ENCODE results near the gene WNT7B. TPM values are rescaled to one million over a fixed set of nuclear protein-coding genes. Genes with fewer than 3 reads are reported as not detected.

The WNT7B gene
- total RNA-seq, 1 donor from 2014 or later: 14.2 TPM

DNA sequence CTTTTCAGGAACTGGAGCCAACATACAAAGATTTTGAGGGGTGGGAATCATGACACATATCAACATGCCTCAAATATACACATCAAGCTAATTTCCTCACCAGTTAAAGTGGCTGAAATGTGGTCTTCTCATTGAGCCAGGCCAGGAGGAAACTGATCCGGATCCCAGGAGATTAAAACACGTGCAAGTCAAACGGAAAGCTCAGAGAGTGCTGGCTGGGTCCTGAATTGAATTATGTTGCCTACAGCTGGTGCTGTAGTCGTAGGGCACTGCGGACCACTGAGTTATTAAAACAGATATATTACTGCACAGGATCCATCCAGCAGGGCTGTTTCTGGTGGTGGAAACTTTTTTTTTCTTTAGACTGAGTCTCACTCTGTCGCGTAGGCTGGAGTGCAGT, 14.1 kb upstream of the WNT7B start:
- H3K27me3 Mint-ChIP-seq (ENCODE audit: low read depth): peaks cover 3% of the 10 kb centered on the region
- H3K9me3 Mint-ChIP-seq: peaks cover 3% of the 10 kb centered on the region
- DNase-seq (ENCODE audit: low read depth, low spot score): no peak
- peaks cover 4% of the 10 kb centered on the region for H3K4me1 Mint-ChIP-seq
- H3K4me3 Mint-ChIP-seq: no peak overlapping the region
- TF ChIP-seq, protein P1, sequence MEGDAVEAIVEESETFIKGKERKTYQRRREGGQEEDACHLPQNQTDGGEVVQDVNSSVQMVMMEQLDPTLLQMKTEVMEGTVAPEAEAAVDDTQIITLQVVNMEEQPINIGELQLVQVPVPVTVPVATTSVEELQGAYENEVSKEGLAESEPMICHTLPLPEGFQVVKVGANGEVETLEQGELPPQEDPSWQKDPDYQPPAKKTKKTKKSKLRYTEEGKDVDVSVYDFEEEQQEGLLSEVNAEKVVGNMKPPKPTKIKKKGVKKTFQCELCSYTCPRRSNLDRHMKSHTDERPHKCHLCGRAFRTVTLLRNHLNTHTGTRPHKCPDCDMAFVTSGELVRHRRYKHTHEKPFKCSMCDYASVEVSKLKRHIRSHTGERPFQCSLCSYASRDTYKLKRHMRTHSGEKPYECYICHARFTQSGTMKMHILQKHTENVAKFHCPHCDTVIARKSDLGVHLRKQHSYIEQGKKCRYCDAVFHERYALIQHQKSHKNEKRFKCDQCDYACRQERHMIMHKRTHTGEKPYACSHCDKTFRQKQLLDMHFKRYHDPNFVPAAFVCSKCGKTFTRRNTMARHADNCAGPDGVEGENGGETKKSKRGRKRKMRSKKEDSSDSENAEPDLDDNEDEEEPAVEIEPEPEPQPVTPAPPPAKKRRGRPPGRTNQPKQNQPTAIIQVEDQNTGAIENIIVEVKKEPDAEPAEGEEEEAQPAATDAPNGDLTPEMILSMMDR (conservative IDR thresholded peaks at IDR 0.05): no peak
- H3K36me3 Mint-ChIP-seq (ENCODE audit: low read depth): no peaks in the 10 kb centered on the region
- H3K27ac Mint-ChIP-seq (ENCODE audit: unreplicated experiment): no peak overlapping the region

DNA sequence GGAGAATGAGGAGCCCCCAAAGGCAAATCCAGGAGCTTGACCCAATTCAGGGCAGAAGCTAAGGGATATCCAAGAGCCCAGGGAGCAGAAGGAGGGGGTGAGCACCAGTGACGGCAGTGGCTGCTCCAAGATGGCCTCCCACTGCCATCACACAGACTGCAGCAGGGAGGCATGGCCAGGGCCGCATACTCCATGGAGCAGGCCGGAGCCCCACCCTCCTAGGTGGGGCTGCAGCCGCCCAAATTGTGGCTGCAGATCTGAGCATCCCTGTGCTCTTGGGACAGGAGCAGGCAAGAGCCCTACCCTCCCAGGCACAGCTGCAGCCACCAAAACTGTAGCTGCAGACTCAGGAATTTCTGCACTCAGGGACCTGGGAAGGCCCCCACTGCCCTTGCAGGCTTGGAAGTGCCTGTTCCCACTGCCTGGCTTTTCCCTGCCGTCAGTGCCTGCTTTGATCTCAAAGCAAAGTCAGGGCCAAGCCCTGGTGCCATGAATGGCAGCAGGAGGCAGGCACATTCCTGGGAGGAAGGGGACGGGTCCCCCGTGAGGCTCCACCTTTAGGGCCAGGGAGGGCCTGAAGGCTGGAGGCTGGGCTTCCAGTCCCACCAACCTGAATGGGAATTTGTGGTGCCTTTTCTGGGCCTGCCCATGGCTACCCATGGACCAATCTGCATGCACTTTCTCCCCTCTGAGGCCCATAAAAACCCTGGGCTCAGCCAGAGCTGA, 10.3 kb upstream of the WNT7B start:
- H3K27me3 Mint-ChIP-seq (ENCODE audit: low read depth): peaks cover 11% of the 10 kb centered on the region
- no peak overlapping the region for H3K27ac Mint-ChIP-seq (ENCODE audit: unreplicated experiment)
- DNase-seq (ENCODE audit: low read depth, low spot score): no peak
- no peak overlapping the region for H3K4me3 Mint-ChIP-seq
- no peaks in the 10 kb centered on the region for H3K36me3 Mint-ChIP-seq (ENCODE audit: low read depth)
- H3K4me1 Mint-ChIP-seq: no peaks in the 10 kb centered on the region
- TF ChIP-seq, protein P1 (conservative IDR thresholded peaks at IDR 0.05): no peak
- H3K9me3 Mint-ChIP-seq: no peaks in the 10 kb centered on the region

DNA sequence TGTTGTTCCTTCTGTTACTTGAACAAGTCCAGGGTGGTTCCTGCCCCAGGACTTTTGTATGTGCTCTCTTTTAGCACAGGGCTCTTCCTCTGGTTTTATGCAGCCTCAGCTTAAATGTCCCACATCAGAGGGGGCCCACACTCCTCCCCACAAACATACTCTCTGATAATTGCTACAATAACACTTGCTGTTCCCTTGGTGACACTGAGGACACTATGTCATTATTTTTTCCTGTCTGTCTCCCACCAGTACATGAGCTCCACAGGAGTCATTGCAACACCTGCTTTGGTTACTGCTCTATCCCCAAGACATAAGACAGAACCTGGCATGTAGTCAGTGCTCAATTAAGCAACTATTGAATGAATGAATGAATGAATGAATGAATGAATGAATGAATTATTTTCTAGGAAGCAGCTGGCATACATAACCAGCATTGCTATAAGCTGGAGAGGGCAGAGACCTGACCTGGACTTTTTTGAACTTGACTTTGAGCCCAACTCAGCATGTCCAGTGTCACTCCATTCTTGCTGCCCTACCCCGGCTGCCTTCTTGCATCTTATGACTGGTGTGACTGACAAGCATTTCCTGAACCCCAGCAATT, 7.5 kb upstream of the WNT7B start:
- H3K36me3 Mint-ChIP-seq (ENCODE audit: low read depth): no peaks in the 10 kb centered on the region
- TF ChIP-seq, protein P1 (conservative IDR thresholded peaks at IDR 0.05): no peak
- no peak overlapping the region for H3K27ac Mint-ChIP-seq (ENCODE audit: unreplicated experiment)

DNA sequence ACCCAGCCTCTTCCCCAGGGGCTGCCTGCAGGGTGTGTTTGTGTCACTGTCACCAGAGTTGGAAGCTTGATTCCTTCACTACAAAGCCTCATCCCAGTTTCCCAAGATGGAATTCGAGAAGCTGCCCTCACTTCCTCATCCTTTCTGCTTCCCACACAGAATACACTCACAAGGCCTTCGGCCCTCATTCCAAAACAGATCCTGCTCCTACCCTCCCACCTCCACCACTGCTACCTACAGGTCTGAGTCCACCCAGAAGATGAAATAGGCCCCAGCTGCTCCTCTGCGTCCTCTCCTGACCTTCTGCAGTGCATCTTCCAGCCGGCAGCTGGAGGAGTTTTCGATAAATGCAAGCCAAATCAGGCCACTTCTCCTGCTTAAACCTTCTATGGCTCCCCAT, 6.8 kb upstream of the WNT7B start:
- H3K36me3 Mint-ChIP-seq (ENCODE audit: low read depth): no peaks in the 10 kb centered on the region
- H3K27me3 Mint-ChIP-seq (ENCODE audit: low read depth): peaks cover 11% of the 10 kb centered on the region
- H3K4me3 Mint-ChIP-seq: no peak overlapping the region
- DNase-seq (ENCODE audit: low read depth, low spot score): no peak
- H3K9me3 Mint-ChIP-seq: no peaks in the 10 kb centered on the region
- no peaks in the 10 kb centered on the region for H3K4me1 Mint-ChIP-seq
- H3K27ac Mint-ChIP-seq (ENCODE audit: unreplicated experiment): no peak overlapping the region
- TF ChIP-seq, protein P1 (conservative IDR thresholded peaks at IDR 0.05): no peak

More for the DNA sequence above, 7.5 kb upstream of the WNT7B start:
- H3K27me3 Mint-ChIP-seq (ENCODE audit: low read depth): peaks cover 11% of the 10 kb centered on the region
- H3K4me3 Mint-ChIP-seq: no peak overlapping the region
- no peaks in the 10 kb centered on the region for H3K4me1 Mint-ChIP-seq
- no peak for DNase-seq (ENCODE audit: low read depth, low spot score)
- no peaks in the 10 kb centered on the region for H3K9me3 Mint-ChIP-seq

DNA sequence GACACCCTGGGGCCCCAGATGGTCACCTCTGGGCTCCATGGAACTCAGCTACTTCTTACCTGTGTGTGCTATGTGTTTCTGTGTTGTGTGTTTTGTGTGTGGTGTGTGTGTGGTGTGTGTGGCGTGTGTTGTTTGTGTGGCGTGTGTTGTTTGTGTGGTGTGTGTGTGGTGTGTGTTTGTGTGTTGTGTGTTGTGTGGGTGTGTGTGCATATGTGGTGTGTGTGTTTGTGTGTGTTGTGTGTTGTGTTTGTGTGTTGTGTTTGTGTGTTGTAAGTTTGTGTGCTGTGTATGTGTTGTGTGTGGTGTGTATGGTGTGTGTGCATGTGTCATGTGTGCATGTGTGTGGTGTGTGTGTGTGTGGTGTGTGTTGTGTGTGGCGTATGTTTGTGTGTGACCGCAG, 3.8 kb upstream of the WNT7B start:
- Mint-ChIP-seq H3K9me3 (no peaks in the 10 kb centered on the region), H3K4me1 (no peaks in the 10 kb centered on the region), H3K36me3 (ENCODE audit: low read depth) (no peaks in the 10 kb centered on the region), H3K4me3 (no peak overlapping the region), H3K27me3 (ENCODE audit: low read depth) (peaks cover 27% of the 10 kb centered on the region), H3K27ac (ENCODE audit: unreplicated experiment) (no peak overlapping the region)
- DNase-seq (ENCODE audit: low read depth, low spot score): no peak
- TF ChIP-seq, protein P1 (conservative IDR thresholded peaks at IDR 0.05): no peak

Data from neural crest cell (in vitro differentiated cells).